GM23248 (cell line): ENCODE results near the gene CEP295NL.

ENCODE experiments used
- EZH2 ChIP-seq: fragments of 200-600 bp; sonication (generic); IDR thresholded peaks from 2 replicates; pipeline ENCODE4 v1.6.1; 2018; ENCODE audit warnings: antibody characterized with exemption, mild to moderate bottlenecking; ENCODE audit not compliant: insufficient read depth, poor library complexity, severe bottlenecking
- EZH2phosphoT487 ChIP-seq: fragments of 200-600 bp; sonication (generic); IDR thresholded peaks from 2 replicates; pipeline ENCODE4 v1.6.1; 2018; ENCODE audit warnings: antibody characterized with exemption, moderate library complexity, mild to moderate bottlenecking, low read depth; ENCODE audit not compliant: insufficient read depth

- TF ChIP-seq EZH2 (no peak), EZH2phosphoT487 (no peak)
These were observed 17.0 kb upstream of the CEP295NL start for GRCh38 chr17:78919861-78920450.
